Lower leg skin (tissue), 4 donors: ENCODE data around the gene RGMB. TPM values are rescaled to one million over a fixed set of nuclear protein-coding genes. Genes with fewer than 3 reads are reported as not detected.
A peak's percentile ranks its signal among the peaks of the same experiment; 100 is the strongest.

ENCODE experiments used
- DNase-seq, 2 donors: peaks; one replicate each; pipeline ENCODE4 v3.0.0-alpha.2; 2019; ENCODE audit warnings: low spot score in 2 of 2
- H3K4me3 ChIP-seq: fragments of 200-600 bp; sonication (generic); 2 replicates; pipeline ENCODE4 v1.5.1; 2017; ENCODE audit warnings: mild to moderate bottlenecking, low read depth; ENCODE audit not compliant: poor library complexity, severe bottlenecking
- CTCF ChIP-seq, 3 donors: fragments of 450-650 bp; IDR thresholded peaks; one replicate each; pipeline ENCODE4 v1.5.1; 2016; ENCODE audit warnings: antibody characterized with exemption in 3 of 3, mild to moderate bottlenecking in 3 of 3, moderate library complexity in 2 of 3
- POLR2A ChIP-seq, 2 donors: fragments of 450-650 bp; IDR thresholded peaks; one replicate each; pipeline ENCODE4 v1.6.1; 2016 to 2017; ENCODE audit warnings: antibody characterized with exemption in 2 of 2, mild to moderate bottlenecking in 1 of 2, moderate library complexity in 1 of 2
- whole genome bisulfite sequencing, 2 donors: methylation state at CpG; one replicate each; pipeline ENCODE4 v1.1.5; 2018; 5-methylcytosine and 5-hydroxymethylcytosine counted together
- intact Hi-C: fragments of 100-400 bp; cut with DNase I; formaldehyde crosslinking; loops from one replicate; pipeline ENCODE4 v1.15.0; 2023; ENCODE audit warnings: low total_unique reads
- total RNA-seq, 4 donors: library from RNA; depleted of rRNA; stranded (reverse); fragments of >200 nt; gene quantifications; one replicate each; pipeline ENCODE4 v1.1.0, GENCODE V29; 2016

The RGMB gene
- total RNA-seq, 4 donors from 2014 or later, result 58.5 to 75.3 (median 69.6) TPM

GRCh38 chr5:98775246-98776065 is 2.0 kb downstream of the RGMB start:
- intact Hi-C loops, result no loop called here
- peak overlapping the region; percentile 81 for H3K4me3 ChIP-seq
- TF ChIP-seq POLR2A (IDR thresholded peaks at IDR 0.05) (no peak), CTCF (IDR thresholded peaks at IDR 0.05) (no peak)
- DNase-seq, result no peak
- 40 to 44% methylated on average over 12 of the region's 12 CpGs for WGBS, 2 donors

DNA sequence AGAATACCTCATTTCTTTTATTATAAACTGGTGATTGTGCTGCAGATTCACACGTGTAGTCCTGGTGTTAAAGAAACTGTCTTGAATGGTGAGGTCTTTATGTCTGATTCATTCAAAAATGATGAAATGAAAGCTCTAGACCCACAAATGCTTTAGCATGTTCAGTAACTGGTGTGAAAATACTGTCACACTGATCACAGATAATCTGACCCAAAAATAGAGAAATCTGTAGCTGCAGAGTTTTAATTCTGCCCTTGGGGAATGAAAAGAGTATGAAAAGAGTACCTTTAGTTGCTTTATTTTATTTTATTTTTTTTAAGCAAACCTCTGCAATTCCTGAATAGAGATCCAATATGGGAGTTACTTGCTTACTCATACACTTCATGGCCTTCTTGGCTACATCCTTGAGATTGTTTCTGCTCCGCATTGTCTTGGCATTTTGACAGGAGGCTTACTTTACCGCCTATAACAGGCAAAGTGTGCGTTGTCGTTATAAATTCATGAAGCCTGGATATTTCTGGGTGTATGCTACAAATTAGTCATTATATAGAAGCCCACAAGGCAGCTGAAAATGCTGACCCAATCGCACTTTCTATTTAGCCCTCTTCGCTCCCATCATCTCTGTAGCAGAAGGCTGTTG is 2.7 kb downstream of the RGMB start:
- no peak for DNase-seq
- WGBS, 2 donors, result 38 to 47% methylated on average over 7 of the region's 7 CpGs
- TF ChIP-seq CTCF (IDR thresholded peaks at IDR 0.05) (no peak), POLR2A (IDR thresholded peaks at IDR 0.05) (no peak)
- intact Hi-C loops, result no loop called here
- H3K4me3 ChIP-seq, result no peak overlapping the region

GRCh38 chr5:98777295-98777694 is 3.8 kb downstream of the RGMB start:
- intact Hi-C loops, result no loop called here
- TF ChIP-seq CTCF (IDR thresholded peaks at IDR 0.05), result no peak
- WGBS, 2 donors, result 71 to 72% methylated on average over 4 of the region's 4 CpGs
- DNase-seq, result no peak
- no peak overlapping the region for H3K4me3 ChIP-seq

- TF ChIP-seq CTCF (IDR thresholded peaks at IDR 0.05), result no peak
- TF ChIP-seq POLR2A (IDR thresholded peaks at IDR 0.05), result no peak
- intact Hi-C loops, result no loop called here
- no peak for DNase-seq
- no peak overlapping the region for H3K4me3 ChIP-seq
- WGBS, 2 donors, result 42 to 56% methylated on average over 11 of the region's 11 CpGs
Observed at GRCh38 chr5:98779264-98779877, 5.9 kb downstream of the RGMB start.

GRCh38 chr5:98780390-98780789 is 6.9 kb downstream of the RGMB start:
- DNase-seq, result no peak
- H3K4me3 ChIP-seq, result no peak overlapping the region
- intact Hi-C loops, result no loop called here
- TF ChIP-seq CTCF (IDR thresholded peaks at IDR 0.05) (no peak), POLR2A (IDR thresholded peaks at IDR 0.05) (no peak)
- 47 to 49% methylated on average over 3 of the region's 3 CpGs for WGBS, 2 donors
